NCI-H146 (cell line): ENCODE data around the gene PHOX2A.
A peak's percentile ranks its signal among the peaks of the same experiment; 100 is the strongest.
"Not testable (repeated sequence)": the region's sequence is repeated elsewhere in the genome, so short reads cannot be mapped to it uniquely, and the experiment has no call there.

ENCODE experiments used
- DNase-seq: peaks from one replicate; lab custom pipeline; 2025; lab: John Stamatoyannopoulos, UW

The PHOX2A gene

DNA sequence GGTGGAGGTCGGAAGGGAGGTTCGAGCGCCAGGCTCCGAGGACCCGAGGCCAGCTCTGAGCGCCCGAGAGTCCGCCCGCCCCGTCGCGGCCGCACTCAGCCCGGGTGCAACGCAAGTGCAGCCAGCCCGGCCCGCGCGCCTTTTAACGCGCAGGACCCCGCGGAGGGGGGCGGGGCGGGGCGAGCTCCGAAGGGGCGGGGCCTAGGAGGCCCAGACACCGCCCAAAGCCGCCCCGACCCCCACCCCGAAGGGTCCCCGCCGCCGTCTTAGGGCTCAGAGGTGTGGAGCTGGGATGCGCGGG is at the start of gene PHOX2A:
TSS of gene PHOX2A (minus strand) at position 117 of the 301 bp plus-strand sequence. CDS start 172 bp downstream, outside the sequence.
- peak; percentile 34 for DNase-seq

DNA sequence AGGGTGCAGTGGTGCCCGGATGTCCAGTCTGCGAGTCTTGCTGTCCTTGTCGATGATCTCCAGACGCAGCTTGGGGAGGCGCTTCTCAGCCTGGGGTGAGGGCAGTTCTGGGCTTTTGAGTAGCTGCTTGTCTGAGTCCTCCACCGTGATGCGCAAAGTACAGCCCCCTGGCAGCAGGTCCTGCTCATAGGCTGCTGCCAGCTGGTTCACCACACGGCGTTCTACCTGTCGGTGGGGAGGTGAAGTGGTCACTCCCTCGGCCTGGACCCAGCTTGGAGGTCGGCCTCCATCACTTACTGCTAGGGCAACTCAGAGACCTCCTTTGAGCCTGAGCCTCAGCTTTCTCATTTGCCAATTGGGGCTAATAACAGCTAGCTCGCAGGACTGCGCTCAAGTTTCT is 49.4 kb upstream of the PHOX2A start:
- no peak for DNase-seq

DNA sequence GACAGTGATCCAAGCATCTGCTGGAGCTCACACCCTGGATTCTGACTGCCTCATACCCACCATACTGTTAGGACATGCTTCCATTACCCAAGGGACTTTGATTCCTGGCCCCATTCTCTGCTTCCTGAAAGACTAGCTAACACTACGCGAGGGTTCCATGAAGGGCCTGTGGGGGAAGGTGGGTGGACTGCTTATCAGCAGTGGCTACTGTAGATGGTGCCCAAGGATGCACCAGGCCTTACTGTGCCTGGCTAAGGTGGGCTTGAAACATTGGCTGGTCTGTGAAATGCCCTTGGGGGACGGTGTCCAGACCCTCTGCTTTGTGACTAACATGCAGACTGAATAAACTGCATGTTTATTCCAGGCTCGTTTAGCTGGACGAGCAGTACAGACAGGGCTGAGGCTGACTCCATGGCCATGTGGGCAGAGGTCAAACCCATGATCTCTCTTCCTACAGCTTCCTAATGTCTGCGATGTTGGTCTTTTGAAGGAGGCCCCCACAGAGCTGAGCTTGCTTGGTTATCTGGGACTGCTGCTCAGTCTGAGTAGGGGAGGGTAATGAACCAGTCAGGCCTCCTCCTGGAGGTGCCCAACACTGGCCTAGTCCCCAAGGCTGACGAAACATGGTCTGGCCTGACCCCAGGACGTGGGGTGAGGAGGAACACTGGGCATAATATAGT is 48.3 kb upstream of the PHOX2A start:
- DNase-seq, result no peak

DNA sequence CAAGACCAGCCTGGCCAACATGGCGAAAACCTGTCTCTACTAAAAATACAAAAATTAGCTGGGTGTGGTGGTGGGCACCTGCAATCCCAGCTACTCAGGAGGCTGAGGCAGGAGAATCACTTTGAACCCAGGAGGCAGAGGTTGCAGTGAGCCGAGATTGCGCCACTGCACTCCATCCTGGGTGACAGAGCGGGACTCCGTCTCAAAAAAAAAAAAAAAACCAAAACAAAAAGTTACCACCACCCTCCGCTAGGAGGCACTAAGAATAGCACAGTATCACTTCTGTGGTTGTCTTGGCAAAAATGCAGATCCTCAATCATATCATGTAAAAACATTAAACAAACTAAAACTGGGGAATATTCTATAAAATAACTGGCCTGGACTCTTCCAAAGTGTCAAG is 46.8 kb upstream of the PHOX2A start:
- not testable (repeated sequence) for DNase-seq

DNA sequence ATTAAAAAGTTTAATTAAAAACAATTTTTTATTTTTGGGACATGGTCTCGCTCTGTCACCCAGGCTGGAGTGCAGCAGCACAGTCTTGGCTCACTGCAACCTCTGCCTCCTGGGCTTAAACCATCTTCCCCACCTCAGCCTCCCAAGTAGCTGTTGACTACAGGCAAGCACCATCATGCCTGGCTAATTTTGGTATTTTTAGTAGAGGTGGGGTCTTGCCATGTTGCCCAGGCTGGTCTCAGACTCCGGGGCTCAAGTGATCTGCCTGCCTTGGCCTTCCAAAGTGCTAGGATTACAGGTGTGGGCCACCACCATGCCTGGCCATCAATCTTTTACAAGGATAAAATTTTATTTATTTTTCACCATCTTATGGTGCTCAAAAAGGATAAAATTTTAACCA is 43.3 kb upstream of the PHOX2A start:
- DNase-seq, result no peak

DNA sequence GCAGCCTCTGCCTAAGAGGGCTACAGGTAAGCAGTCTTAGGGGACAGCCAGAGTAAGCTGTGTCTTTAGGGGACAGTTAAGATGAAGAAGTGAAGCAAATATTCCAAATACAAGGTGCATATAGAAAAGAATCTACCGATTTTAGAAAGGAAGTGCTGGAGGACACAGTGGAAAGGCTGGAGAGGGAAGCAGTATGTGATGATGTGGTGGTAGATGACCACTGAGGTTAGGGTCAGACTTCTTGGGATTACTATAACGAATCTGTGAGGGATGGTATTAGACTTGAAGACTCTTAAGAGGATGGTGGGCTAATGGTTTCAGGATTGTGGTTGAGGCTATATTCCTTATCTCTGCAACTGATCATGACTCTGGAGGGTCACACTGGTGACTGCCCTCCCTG is 40.0 kb upstream of the PHOX2A start:
- no peak for DNase-seq

DNA sequence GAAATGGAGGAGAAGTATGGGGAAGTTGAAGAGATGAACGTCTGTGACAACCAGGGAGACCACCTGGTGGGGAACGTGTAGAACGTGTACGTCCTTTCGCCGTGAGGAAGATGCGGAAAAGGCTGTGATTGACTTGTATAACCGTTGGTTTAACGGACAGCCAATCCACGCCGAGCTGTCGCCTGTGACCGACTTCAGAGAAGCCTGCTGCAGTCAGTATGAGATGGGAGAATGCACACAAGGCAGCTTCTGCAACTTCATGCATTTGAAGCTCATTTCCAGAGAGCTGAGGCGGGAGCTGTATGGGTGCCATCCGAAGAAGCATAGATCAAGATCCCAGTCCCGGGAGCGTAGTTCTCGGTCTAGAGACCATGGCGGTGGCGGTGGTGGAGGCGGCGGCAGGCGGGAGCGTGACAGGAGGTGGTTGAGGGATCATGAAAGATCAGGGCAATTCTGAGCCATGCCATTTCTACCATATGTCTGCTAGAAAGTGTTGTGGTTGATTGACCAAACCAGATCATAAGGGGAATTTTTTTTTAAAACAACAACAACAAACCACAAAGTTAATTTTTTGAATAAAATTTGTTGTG is 36.8 kb upstream of the PHOX2A start:
- DNase-seq, result no peak

DNA sequence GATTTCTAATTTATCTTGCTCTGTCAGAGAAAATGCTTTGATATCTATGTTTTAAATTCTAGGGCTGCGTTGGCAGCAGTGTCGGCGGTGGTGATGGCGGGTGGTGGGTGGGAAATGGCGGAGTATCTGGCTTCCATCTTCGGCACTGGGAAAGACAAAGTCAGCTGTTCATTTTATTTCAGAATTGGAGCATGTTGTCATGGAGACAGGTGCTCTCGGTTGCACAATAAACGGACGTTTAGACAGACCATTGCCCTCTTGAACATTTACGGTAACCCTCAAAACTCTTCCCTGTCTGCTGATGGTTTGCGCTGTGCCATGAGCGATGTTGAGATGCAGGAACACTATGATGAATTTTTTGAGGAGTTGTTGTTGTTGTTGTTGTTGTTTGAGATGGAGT is 36.1 kb upstream of the PHOX2A start:
- DNase-seq, result no peak

DNA sequence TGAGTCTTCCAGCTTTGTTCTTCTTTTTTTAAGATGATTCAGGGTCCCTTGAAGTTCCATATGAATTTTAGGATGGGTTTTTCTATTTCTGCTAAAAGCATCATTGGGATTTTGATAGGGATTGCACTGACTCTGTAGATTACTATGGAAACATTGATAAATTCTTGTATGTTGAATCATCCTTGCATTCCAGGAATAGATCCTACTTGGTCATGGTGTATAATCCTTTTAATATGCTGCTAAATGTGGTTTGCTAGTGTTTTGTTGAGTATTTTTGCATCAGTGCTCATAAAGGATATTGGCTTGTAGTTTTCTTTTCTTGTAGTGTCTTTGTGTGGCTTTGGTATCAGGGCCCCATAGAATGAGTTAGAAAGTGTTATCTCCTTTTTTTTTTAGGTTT is 34.9 kb upstream of the PHOX2A start:
- DNase-seq, result no peak

DNA sequence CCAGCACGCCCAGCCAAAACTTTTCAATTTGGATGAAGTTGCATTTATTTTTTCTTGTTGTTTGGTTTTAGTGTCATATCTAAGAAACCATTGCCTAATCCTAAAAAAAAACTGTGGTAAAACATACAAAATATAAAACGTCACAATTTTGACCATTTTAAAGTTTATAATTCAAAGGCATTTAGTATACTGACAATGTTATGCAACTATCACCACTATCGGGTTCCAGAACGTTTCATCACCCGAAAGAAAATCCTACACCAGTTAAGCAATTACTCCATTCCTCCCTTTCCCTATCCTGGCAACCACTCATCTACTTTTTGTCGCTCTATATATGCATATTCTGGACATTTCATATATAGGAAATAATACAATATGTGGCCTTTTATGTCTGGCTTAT is 30.5 kb upstream of the PHOX2A start:
- no peak for DNase-seq

DNA sequence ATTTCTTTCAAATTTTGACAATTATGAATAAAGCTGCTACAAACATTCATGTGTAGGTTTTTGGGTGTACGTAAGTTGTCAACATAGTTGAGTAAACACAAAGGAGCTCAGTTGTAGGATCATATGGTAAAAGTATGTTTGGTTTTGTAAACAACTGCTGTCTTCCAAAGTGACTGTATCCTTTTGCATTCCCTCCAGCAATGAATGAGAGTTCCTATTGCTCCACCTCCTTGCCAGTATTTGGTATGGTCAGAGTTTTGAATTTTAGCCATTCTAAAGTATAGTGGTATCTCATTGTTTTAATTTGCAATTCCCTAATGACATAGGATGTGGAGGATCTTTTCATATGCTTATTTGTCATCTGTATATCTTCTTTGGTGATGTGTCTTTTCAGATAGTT is 28.0 kb upstream of the PHOX2A start:
- no peak for DNase-seq

DNA sequence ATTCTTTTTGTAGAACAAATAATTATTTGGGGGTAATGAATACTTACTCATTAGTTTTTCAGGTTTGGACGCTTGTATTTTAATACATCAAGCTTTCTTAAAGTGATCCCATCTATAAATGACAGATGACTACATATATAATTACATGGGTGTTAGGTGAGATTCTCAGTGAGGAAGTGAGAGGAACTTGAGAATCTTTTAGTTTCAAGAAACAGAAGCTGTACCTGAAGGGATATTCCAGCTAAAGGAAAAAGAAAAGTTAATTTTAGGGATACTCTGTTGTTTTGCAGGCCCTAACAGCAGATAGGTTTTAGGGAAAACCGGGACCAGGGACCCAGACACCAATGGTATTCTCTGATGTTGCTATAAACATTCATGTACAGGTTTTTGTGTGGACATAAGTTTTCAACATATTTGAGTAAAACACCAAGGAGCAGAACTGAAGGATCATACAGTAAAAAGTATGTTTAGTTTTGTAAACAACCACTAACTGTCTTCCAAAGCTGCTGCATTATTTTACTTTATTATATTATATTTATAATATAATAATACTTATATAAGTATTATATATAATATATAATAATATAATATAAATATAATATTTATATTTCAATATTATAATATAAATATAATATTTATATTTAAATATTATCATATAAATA is 24.1 kb upstream of the PHOX2A start:
- DNase-seq, result no peak

DNA sequence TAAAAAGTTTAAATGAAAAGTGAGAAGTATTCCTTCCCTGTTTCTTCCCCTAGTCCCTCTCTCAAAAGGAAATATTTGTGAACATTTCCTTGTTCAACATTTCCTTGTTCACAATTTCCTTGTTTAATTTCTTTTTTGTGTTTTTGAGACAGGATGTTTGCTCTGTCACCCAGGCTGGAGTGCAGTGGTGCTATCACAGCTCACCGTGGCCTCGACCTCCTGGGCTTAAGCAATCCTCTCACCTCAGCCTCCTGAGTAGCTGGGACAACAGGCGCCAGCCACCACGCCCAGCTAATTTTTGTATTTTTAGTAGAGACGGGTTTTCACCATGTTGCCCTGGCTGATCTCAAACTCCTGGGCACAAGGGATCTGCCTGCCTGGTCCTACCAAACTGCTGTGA is 23.0 kb upstream of the PHOX2A start:
- DNase-seq, result not testable (repeated sequence)

DNA sequence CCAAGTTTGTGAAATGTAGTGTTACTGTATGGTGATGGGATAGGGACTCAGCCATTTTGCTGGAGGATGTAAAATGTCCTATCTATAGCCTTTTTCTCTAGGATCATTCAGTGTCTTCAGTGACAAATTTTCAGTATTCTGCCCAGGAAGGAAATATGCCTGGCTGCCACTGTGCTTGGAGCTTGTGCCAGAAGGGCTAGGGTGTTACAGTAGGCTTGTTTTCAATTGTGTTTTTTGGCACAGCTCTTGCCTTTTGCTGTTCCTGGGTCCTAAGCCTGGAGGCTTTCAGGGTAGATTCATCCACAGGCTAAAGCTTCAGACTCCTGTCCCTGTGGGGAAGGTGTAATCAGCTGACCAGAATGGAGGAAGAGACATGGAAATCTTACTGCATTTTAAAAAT is 22.0 kb upstream of the PHOX2A start:
- DNase-seq, result no peak

DNA sequence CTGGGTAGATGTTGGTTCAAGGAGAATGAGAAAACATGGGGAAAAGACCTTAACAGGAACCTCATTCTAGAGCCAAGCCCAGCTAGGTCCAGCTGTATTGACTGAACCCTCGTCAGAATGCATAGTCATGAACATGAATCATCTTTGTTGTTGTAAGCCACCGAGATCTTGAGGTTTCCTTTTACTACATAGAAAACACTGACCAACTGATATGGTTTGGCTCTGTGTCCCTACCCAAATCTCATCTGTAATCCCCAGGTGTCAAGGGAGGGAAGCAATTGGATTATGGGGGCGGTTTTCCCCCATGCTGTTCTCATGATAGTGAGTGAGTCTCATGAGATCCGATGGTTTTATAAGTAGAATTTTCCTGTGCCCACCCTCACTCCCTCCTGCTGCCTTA is 19.4 kb upstream of the PHOX2A start:
- no peak for DNase-seq

DNA sequence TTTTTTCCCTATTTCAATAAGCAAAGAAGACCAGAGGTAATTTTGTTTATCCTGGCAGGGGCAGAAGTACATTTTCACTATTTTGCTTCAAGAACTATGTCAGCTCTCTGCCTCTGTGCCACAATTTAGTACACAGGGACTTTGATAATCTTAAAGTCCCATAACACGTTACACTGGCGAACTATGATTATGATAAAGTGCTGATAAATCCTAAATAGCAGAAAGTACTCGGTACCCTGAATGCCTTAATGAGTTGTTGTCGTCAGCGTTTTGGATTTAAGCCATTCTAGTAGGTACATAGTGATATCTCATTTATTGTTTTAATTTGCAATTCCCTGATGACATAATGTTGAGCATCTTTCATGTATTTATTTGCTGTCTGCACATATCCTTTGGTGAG is 16.6 kb upstream of the PHOX2A start:
- DNase-seq, result no peak

DNA sequence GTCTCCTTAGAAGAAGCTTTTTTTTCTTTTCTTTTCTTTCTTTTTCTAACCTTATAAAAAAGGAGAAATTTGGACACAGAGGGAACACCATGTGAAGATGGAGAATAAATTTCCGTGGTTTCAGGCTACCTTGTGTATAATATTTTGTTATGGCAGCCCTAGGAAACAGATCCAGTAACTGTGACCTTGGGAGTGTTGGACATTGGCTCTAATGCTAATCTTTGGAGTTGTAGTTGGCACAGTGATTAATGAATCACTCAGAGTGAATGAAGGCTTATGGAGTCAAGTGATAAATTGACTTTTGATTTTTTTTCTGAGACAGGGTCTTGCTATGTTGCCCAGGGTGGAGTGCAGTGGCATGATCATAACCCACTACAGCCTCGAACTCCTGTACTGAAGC is 15.5 kb upstream of the PHOX2A start:
- DNase-seq, result no peak

DNA sequence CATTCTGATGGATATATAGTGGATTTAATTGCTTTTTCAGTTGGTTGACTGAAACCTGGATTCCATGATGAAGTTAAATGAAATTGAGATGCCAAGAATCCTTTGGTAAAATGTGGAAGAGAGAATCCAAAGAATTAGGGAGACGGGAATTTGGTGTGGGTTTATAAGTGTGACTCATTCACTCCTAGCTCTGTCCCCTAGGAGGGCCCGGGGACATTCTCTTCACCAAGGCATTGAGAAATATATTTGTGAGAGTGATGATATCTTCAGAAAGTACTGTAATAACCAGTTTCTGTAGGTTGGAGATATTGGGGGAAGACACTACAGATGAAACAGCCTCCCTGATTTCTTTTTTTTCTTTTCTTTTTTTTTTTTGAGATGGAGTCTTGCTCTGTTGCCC is 13.6 kb upstream of the PHOX2A start:
- DNase-seq, result no peak

DNA sequence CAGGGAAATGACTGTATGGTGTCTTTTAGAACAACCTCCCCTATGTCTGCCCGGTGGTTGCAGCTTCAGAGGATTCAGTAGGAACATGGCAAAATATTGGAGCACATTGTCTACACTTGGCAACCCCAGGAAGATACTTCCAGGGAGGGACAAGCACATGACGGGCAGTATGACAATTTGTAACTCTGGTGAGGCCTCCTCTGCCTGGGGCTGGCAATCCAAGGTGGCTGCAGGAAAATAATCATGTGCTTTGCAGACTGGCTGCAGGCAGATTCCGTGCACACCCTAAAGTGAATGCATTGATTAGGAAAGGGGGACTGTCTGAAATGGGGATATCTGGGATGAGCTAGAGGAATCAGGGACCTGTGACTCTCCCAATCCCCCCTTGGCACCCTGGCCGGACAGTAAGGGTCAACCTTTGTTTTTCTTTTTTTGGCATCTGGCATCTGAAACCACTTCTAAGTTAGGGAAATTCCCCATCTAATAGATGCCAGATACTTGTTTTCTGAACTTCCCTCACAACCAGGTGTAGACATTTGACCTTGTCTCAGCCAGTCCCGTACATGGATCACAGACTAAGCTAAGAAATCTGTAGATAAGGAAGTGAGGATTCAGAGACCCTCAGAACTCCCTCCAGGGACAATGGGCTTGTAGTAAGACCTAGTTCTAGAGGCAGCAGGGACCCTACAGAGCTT is 10.5 kb upstream of the PHOX2A start:
- no peak for DNase-seq

DNA sequence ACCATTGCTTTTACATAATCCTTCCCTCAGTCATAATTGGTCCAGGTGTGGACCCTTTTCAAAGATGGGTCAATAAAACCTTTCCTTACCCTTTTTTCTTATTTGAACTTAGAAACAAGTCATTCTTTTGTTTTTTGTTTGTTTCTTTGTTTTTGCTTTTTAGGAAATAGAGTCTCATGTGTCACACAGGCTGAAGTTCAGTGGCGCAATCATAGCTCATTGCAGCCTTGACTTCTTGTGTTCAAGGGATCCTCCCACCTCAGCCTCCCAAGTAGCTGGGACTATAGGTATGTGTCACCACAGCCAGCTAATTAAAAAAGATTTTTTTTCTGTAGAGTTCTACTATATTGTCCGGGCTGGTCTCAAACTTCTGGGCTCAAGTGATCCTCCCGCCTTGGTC is 9.4 kb upstream of the PHOX2A start:
- DNase-seq, result no peak

DNA sequence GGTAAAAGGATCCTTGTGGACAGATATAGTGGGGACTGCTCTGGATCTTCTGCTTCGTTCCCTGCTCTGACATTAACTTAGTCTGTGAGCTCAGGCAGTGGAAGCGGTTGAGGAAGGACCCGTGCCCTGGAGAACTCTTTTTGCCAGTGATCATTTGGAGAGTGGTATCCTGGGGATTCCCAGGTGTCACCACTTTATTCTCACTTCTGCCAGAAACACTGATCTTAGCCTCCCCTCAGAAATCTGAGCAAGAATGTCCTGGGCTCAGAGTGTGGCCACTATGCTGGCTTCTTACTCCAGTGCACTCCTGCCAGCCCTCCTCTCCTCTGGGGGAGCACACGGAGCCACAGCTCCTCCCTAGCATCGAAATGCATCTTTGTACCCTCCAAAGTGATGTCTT is 7.6 kb upstream of the PHOX2A start:
- DNase-seq, result no peak

DNA sequence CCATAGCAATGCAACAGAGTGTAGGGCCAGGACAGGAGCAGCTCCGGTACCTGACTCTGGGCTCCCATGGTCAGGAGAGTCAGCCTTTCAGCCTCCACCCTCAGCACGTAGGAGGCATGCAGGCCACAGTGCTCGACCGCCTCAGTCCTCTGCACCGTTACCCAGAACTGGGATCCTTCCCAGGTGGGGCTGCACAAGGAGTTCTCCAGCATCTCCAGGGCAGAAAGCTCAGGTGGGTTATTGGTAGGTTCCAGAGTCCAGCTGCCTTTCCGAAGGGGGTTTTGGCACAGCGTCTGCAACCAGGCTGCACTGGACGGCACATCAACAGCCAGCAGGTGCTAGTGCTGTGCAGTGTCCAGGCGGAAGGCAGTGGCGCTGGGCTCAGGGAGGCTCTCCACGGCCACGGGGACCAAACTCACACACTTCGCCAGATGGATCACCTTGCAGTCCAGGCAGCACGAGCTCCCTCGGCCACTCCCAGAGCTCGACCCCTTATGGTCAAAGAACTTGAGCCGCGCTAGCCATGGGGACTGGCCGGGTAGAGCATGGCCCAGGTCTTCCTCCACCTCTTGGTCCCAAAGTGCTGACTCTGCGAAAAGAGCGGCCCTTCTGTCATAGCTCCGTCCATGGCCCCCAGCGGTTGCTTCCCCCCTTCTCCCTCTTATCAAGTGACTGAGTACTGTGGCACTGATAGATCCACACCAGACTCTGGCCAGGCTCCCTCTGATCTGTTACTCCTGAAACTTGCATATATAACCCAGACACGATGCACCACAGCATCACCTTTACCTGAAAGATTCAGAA is 6.9 kb upstream of the PHOX2A start:
- DNase-seq, result no peak
